ENCODE data around the gene TNFRSF25.

DNA sequence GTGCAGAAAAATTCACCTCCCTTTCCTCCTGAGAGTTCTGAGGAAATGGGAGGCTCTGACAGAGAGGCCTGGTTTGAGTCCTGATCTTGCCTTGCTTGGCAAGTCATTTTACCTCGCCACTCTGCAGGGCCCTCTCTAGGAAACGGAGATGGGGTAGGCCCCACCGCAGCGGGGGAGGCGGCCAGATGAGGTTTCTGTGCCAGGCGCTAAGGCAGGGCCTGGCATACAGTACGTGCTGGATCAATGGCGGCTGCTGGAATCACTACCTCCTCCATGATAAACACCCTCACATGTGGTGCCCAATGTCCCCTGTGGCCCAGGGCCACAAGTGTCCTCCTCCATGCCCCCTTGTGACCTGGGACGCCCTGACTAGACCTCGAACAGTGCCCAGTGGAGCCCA, 26.0 kb upstream of the TNFRSF25 start:
- TF ChIP-seq CTCF (IDR thresholded peaks at IDR 0.05) (no peak), MAZ (IDR thresholded peaks at IDR 0.05; ENCODE audit: borderline replicate concordance, low read depth, low read length) (no peak), POLR2A (IDR thresholded peaks at IDR 0.05; ENCODE audit: low read length) (no peak), CBX2 (IDR thresholded peaks at IDR 0.05; ENCODE audit: borderline replicate concordance, low read depth) (no peak), ZFP36 (IDR thresholded peaks at IDR 0.05; ENCODE audit: borderline replicate concordance, partially characterized antibody) (no peak), NR3C1 (IDR thresholded peaks at IDR 0.05) (no peak), EP300 (IDR thresholded peaks at IDR 0.05) (no peak), JUN (IDR thresholded peaks at IDR 0.05) (no peak), RAD21 (conservative IDR thresholded peaks at IDR 0.05 in 1 of 2, IDR thresholded peaks at IDR 0.05 in 1 of 2) (no peak), BCL3 (IDR thresholded peaks at IDR 0.05) (no peak), KDM1A (IDR thresholded peaks at IDR 0.05; ENCODE audit: low read depth) (no peak)
- TF ChIP-seq, protein P1, sequence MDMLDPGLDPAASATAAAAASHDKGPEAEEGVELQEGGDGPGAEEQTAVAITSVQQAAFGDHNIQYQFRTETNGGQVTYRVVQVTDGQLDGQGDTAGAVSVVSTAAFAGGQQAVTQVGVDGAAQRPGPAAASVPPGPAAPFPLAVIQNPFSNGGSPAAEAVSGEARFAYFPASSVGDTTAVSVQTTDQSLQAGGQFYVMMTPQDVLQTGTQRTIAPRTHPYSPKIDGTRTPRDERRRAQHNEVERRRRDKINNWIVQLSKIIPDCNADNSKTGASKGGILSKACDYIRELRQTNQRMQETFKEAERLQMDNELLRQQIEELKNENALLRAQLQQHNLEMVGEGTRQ (IDR thresholded peaks at IDR 0.05), result no peak
